NCI-H2227 (cell line): ENCODE data around the gene HIRA.

ENCODE experiments used
- DNase-seq: peaks from one replicate; lab custom pipeline; 2025; ENCODE audit not compliant: unreplicated experiment; lab: John Stamatoyannopoulos, UW

HIRA gene

GRCh38 chr22:19290400-19291217 lies 140.9 kb downstream of the HIRA start:
- DNase-seq, result no peak

GRCh38 chr22:19289475-19290161 lies 141.9 kb downstream of the HIRA start:
- no peak for DNase-seq

- DNase-seq, result no peak
These were observed 143.6 kb downstream of the HIRA start for GRCh38 chr22:19287889-19288288.

GRCh38 chr22:19287076-19287707 lies 144.3 kb downstream of the HIRA start:
- DNase-seq, result no peak

GRCh38 chr22:19285831-19286230 lies 145.7 kb downstream of the HIRA start:
- DNase-seq, result no peak
